ENCODE data around the gene YTHDC2.

DNA sequence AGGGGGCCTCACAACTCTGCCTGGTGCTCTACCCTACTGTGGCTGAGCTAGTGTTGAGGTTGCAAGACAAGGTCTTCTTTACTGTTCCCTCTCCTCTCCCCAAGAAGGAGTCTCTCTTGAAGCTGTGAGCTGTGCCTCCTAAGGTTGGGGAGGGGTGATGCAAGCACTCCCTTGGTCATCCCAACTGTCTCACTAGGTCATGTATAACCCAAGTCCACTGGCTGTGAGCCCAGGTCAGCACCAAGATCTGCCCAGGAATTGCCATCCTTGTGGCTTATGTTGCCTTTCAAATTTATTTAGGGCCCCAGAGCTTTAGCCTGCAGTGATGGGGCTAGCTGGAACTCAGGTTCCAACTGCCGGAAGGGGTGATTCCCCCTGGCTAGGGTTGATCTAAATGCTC lies 10.3 kb upstream of the YTHDC2 start:
- no peak for TF ChIP-seq GABPA (IDR thresholded peaks at IDR 0.05 in 1 of 2, conservative IDR thresholded peaks at IDR 0.05 in 1 of 2)
- no peak for TF ChIP-seq TAF1 (conservative IDR thresholded peaks at IDR 0.05)
- TF ChIP-seq HNF4A (conservative IDR thresholded peaks at IDR 0.05), result no peak
- TF ChIP-seq, protein P1, sequence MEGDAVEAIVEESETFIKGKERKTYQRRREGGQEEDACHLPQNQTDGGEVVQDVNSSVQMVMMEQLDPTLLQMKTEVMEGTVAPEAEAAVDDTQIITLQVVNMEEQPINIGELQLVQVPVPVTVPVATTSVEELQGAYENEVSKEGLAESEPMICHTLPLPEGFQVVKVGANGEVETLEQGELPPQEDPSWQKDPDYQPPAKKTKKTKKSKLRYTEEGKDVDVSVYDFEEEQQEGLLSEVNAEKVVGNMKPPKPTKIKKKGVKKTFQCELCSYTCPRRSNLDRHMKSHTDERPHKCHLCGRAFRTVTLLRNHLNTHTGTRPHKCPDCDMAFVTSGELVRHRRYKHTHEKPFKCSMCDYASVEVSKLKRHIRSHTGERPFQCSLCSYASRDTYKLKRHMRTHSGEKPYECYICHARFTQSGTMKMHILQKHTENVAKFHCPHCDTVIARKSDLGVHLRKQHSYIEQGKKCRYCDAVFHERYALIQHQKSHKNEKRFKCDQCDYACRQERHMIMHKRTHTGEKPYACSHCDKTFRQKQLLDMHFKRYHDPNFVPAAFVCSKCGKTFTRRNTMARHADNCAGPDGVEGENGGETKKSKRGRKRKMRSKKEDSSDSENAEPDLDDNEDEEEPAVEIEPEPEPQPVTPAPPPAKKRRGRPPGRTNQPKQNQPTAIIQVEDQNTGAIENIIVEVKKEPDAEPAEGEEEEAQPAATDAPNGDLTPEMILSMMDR (IDR thresholded peaks at IDR 0.05; ENCODE audit: low read depth, low read length, missing input control), result no peak
- no peak for TF ChIP-seq YY1 (IDR thresholded peaks at IDR 0.05)
- TF ChIP-seq, protein P2, sequence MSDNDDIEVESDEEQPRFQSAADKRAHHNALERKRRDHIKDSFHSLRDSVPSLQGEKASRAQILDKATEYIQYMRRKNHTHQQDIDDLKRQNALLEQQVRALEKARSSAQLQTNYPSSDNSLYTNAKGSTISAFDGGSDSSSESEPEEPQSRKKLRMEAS (IDR thresholded peaks at IDR 0.05), result no peak
- TF ChIP-seq, protein P3, sequence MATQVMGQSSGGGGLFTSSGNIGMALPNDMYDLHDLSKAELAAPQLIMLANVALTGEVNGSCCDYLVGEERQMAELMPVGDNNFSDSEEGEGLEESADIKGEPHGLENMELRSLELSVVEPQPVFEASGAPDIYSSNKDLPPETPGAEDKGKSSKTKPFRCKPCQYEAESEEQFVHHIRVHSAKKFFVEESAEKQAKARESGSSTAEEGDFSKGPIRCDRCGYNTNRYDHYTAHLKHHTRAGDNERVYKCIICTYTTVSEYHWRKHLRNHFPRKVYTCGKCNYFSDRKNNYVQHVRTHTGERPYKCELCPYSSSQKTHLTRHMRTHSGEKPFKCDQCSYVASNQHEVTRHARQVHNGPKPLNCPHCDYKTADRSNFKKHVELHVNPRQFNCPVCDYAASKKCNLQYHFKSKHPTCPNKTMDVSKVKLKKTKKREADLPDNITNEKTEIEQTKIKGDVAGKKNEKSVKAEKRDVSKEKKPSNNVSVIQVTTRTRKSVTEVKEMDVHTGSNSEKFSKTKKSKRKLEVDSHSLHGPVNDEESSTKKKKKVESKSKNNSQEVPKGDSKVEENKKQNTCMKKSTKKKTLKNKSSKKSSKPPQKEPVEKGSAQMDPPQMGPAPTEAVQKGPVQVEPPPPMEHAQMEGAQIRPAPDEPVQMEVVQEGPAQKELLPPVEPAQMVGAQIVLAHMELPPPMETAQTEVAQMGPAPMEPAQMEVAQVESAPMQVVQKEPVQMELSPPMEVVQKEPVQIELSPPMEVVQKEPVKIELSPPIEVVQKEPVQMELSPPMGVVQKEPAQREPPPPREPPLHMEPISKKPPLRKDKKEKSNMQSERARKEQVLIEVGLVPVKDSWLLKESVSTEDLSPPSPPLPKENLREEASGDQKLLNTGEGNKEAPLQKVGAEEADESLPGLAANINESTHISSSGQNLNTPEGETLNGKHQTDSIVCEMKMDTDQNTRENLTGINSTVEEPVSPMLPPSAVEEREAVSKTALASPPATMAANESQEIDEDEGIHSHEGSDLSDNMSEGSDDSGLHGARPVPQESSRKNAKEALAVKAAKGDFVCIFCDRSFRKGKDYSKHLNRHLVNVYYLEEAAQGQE (IDR thresholded peaks at IDR 0.05), result no peak
- no peak for TF ChIP-seq RAD21 (IDR thresholded peaks at IDR 0.05)
- TF ChIP-seq JUND (IDR thresholded peaks at IDR 0.05), result no peak
- TF ChIP-seq EGR1 (IDR thresholded peaks at IDR 0.05; ENCODE audit: low read depth in 2 of 2), result no peak
- TF ChIP-seq NR2F2 (IDR thresholded peaks at IDR 0.05), result no peak
- TF ChIP-seq, protein P4, sequence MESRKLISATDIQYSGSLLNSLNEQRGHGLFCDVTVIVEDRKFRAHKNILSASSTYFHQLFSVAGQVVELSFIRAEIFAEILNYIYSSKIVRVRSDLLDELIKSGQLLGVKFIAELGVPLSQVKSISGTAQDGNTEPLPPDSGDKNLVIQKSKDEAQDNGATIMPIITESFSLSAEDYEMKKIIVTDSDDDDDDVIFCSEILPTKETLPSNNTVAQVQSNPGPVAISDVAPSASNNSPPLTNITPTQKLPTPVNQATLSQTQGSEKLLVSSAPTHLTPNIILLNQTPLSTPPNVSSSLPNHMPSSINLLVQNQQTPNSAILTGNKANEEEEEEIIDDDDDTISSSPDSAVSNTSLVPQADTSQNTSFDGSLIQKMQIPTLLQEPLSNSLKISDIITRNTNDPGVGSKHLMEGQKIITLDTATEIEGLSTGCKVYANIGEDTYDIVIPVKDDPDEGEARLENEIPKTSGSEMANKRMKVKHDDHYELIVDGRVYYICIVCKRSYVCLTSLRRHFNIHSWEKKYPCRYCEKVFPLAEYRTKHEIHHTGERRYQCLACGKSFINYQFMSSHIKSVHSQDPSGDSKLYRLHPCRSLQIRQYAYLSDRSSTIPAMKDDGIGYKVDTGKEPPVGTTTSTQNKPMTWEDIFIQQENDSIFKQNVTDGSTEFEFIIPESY (IDR thresholded peaks at IDR 0.05), result no peak
